NCI-H524 treated with DMSO at 0.1 percent for 48 hours (cell line): ENCODE results near the gene MTR.
"Not testable (repeated sequence)": the region's sequence is repeated elsewhere in the genome, so short reads cannot be mapped to it uniquely, and the experiment has no call there.

Experiments
- DNase-seq: peaks from one replicate; lab custom pipeline; 2025; lab: John Stamatoyannopoulos, UW

MTR gene

DNA sequence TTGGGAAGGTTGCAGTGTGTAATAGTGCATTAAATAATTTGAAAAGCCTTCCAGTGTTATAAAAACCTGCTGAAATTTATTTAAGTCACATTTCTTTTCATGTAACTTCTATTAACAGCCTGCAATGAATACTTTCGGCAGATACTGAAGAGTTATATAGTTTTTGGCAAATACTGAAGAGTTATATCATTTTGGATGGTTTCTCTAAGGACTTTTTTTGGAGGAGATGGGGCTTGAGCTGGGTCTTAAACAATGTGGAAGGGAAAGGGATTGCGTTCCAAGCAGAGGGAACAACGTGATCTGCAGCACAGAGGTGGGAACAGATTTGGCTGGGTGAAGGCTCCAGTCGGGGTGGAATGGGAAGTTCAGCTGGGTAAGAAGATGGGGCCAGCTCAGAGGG lies 39.8 kb downstream of the MTR start:
- no peak for DNase-seq

DNA sequence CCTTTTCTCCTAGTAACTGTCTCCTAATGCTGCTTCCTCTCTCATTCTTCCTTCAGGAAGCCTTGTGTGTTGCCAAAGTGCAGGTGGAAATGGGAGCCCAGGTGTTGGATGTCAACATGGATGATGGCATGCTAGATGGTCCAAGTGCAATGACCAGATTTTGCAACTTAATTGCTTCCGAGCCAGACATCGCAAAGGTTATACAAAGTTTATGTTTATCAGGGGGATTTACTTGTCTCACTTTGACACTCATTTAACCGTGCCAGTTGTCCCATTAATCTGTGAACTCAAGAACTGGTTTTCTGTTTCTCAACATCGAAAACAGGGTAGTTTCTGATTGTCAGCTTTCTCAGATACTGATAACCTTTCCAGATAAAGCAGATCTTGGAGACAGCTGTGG lies 40.4 kb downstream of the MTR start:
- no peak for DNase-seq

DNA sequence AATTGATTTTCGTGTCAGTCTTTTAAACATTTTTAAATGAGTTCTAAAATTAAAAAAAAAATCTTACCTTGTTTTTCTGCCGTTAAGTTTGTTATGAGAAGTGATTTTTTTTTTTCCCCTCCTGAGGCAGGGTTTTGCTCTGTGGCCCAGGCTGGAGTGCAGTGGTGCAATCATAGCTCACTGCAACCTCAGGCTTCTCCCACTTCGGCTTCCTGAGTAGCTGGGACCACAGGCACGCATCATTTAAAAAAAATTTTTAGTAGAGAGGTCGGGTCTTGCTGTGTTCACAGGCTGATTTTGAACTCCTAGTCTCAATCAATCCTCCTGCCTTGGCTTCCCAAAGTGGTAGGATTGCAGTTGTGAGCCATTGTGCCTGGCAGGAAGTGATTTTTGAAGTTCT lies 41.1 kb downstream of the MTR start:
- no peak for DNase-seq

DNA sequence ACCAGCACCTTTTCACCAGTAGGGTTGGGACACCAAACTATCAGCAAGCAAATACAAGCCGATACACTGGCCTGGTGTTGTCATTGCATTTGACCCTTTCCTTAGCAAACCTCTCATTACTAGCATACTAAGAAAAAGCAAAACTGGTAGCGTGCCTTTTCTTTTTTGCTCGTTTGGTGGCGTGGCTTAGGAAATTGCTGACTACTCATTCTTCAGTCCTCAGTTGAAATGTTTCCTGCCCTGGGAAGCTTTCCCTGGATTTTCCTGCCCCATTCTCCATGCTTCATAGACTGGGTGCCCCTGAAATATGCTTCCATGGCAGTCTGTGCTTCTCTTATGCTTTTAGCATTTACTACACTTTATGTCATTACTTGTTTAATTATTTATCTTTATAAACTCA lies 42.0 kb downstream of the MTR start:
- DNase-seq, result no peak

DNA sequence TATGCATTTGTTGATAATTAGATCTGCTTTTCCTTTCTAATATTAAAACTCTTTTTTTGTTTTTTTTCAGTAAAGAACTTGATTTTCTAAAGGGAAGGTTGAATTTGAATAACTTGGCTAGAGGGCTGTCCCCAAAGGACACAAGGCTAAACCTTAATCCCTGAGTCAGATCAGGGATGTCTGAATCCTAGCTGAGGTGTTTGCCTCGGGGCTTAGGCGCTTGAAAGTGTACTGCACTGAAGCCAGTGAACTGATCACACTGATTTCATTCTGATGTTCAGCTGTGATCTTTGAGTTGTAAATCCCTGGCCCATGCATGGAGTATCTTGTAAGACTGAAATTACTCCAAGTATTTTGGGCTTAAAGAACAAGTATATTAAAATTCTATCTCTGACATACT lies 42.8 kb downstream of the MTR start:
- DNase-seq, result no peak

DNA sequence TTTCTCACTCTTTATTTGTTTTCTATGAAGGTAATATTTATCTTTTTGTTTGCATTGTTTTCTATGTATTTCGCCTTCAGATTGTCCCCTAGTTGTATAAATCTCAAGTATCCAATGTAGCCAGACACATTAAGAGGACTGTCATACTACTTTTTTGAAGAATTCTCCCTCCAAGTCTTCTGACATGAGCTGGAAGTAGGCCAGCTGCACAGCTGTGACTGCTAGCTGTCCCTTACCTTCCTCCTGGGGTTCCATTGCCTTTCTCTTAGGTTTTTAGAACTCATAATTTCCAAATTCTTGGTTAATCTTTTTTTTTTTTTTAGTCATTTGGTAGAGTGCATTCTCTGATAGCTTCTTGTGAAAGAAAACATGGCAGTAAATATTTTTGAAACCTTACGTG lies 46.2 kb downstream of the MTR start:
- DNase-seq, result no peak

DNA sequence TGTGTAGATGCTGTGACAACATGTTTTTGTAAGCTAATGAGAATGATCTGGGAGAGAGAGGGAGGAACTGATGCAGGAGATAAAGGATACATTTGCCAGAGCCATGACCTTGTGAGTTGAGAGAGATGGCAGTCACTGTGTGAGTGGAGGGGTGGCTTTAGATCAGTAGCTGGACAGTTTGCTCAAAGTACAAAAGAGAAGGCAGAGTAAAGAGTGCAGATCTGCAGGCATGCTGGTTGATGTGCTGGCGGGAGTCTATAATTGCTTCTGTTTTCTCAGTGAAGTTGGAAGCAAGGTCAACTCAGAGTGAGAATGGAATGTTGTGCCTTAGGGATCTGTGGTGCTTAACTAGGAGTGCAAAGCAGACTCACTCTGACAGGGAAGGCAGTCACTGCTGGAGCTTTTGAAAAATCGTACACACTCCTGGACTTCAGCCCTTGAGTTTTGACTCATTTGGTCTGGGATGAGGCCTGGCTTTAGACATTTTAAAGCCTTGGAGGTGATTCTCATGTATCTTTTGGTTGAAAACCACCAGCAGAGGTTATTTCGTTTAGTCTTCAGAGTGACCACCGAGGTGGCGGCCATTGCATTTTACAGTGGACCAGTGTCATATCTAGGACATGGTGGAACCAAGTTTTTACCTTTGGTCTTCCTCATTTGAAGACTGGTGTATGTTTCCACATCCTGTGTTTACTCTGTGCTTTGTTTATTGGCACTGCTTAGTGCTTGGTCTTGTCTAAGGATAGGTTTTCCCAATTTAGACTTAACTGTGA lies 49.6 kb downstream of the MTR start:
- DNase-seq, result no peak

DNA sequence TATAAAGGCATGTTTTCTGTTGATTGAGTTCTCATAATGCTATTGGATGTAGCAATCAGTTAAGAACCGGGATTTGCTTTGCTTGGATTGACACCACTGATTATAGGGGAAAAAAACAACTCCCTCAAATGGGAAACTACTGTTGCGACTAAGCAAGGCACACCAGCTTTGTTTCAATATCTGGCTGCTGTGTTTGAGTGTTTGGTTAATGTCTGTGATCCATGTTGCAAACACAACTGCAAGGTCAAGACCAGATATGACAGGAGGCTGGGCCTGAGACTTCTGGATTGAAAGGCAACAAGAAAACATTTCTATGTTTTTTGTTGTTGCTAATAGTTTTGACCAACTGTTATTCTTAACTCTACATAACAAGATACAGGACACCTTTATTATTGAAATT lies 50.7 kb downstream of the MTR start:
- DNase-seq, result no peak

DNA sequence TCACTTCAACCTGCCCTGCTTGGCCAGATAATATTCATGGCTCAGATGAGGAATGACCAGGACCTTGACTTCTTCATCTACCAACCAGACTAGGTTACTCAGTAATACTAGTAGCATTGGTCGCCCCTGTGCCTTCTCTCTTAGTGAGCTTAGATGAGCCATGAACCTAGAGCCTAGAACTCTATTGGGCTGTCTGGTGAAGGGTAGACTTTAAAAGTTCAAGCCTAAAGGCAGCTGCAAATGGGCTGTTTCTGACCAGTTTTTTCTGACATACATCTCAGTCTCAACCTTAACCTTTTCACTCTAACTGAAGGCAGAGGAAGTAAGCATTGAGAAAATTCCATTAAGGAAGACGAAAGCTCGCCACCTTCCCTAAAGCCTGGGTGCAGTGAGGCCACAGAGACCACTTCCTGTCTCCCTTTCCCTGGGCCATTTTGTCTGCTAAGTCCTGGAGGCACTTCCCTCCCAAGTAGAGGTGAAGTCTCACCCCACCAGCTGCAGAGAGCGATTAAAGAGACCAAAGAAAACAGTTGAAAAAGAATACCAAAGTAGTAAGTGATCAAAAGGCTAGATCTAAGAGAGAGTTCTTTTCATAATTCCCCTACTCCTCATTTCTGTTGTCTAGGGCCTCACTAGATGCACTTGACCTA lies 53.3 kb downstream of the MTR start:
- no peak for DNase-seq

DNA sequence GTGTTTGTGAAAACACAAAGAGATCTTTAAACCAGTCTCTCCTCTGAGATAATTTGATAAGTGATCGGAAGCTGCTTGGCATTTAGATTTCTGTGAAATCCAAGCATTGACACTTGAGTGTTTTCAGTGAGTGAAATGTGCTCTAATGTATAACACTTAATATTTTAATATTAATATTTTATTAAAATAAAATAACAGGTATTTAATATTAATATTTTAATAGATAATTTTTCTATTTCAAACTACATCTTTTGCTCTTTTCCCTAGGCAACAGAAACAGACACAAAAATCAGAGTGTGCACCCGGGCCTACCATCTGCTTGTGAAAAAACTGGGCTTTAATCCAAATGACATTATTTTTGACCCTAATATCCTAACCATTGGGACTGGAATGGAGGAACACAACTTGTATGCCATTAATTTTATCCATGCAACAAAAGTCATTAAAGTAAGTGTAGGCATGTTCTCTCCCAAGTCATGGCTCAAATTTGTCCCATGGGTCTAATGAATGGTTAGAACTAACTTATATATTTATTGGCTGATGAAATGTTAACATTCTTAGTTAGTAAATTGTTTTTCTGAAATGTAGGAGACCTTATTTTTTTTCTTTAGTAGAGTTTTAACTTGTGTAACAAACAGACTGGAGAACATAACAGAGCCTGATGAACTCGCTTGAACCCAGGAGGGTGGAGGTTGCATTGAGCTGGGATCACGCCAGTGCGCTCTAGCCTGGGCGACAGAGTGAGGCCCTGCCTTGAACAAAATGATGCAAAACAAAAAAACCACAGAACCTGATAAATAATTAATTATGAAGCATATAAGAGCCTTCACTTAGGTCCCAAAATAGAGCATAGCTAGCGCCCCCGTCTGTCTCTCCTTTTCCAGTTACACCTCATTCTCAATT lies 55.2 kb downstream of the MTR start:
- no peak for DNase-seq

DNA sequence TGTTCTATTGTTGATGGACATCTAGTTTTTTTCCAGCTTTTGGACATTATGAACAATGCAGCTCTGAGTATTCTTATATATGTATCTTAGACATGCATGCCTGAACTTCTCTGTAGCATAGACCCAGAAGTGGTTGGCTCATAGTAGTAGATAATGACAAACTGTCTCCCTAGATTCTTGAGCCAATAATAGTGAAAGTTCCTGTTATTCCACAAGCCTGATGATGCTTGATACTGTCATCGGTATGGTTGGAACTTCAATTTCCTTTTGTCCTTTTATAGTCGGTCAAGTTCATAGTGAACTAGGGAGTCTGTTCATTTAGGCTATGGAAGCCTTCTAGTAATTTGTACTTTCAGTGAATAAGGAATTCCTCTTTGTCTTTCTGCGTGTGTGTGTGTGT lies 56.8 kb downstream of the MTR start:
- no peak for DNase-seq

DNA sequence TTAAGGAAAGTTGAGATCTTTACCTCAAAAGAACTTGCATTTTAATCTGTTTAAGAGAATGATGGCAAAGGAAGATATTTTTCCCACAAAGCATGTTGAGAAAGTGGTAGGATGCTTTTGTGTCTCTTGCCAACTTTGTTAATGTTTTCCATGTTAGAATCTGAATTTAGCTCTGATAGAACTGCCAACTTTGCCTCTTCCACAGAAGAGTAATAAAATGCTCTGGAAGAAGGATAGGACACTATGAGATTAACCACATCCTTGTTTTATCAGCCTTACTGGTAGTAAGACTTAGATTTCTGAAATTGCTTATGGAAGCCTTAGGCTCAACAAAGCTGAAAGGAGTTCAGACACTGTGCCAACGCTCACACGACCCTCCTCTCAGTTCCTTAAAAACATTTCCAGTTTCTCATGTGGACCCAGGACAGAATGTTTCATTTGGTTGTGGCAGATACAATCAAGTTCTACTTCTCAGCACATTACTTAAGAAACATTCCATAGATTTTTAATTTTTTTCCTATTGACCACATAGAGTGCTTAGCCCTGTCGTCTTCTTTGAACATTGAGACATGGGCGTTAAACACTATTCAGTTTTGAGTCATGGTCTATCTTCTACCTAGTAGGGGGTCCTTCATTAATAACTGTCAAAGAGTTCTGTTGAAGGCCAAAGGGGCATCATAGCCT lies 59.0 kb downstream of the MTR start:
- DNase-seq, result no peak

DNA sequence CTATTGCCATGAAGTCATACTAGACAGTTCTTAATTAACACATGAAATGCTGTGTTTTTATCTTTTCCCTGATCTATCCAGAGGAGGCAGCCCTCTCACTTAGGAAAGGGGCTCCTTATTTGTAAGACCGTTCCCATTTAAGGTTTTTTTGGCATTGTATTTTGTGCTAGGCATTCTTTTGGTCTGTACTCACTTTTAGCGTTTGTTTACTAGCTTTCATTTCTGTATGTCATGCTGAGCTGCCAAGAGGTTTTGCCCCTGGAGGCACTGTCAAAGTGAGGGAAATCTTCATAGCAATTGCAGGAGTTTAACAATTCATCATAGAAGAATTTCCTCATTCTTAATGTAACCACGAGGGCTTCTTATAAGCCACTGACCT lies 59.5 kb downstream of the MTR start:
- DNase-seq, result no peak

DNA sequence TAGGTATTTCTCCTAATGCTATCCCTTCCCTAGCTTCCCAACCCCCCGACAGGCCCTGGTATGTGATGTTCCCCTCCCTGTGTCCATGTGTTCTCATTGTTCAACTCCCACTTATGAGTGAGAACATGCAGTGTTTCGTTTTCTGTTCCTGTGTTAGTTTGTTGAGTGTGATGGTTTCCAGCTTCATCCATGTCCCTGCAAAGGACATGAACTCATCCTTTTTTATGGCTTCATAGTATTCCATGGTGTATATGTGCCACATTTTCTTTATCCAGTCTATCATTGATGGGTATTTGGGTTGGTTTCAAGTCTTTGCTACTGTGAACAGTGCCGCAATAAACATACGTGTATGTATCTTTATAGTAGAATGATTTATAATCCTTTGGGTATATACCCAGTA lies 61.6 kb downstream of the MTR start:
- DNase-seq, result not testable (repeated sequence)

DNA sequence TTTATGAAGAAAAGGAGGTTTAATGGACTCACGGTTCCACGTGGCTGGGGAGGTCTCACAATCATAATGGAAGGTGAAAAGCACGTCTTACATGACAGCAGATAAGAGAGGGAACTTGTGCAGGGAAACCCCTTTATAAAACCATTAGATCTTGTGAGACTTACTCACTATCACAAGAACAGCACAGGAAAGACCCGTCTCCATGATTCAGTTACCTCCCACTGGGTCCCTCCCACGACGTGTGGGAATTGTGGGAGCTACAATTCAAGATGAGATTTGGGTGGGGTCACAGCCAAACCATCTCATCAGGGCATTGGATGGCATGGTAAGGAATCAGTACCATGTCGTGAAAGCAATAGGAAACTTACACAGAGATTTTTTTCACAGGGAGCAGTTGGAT lies 63.1 kb downstream of the MTR start:
- DNase-seq, result no peak

DNA sequence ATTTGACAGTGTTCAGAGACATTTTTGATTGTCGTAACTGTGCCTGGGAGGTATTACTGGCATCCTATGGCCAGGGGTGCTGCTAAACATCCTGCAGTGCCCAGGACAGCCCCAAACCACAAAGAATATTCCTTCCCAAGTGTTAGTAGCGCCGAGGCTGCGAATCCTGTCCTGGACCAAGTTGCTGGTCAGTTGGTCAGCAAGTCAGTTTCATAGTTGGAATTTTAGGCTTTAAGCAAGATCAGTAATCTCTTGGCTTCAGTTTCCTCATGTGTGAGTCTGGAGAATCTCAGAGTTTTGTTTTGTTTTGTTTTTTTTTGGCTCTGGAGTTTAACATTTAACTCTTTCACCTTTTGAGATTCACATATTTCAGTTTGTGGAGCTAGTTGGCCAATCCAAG lies 65.0 kb downstream of the MTR start:
- DNase-seq, result no peak

DNA sequence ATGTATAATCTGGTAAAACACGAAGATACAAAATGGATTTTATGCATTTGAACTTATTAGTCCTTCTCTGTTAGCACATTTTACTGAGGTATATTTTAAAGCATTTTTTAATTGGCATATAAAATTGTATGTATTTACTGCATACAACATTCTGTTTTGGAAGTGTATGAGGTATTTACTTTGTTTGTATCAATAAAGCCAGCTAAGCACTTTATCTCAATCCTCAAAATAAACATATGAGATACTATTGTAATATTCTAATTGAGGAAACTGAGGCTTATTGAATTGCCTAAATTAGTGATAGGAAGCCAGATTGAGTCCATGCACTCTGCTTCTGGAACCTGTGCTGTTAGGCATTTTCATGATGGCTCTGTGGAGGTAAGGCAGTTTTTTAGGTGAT lies 65.6 kb downstream of the MTR start:
- DNase-seq, result no peak

DNA sequence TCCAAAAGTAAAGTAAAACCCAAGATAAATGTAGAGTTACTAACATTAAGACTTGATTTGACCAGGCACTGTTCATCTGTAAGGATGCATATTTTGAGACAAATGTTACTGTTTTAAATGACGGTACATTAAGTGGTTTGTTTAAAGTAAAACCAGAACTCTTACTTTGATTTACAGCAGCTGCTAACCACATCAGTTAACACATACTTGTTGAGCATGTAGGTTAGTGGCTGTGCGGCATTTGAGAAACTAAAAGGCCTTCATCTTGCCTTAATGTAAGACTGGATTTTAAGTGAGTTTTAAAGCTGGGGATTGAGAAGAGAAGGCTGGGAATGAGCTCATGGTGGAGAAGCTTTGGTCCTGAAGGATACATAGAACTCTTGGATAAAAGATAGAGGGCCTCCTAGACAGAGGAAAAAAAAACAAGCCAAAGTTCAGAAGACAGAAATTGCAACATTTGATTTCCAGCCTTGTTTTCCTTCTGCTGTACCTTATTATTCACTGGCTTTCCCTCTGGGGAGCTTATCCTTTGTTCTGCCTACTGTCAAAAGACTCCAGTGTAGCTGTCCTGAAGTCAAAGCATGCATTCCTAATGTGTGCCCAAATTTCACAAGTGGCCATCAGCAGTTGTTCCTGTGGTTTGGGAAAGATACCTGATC lies 66.6 kb downstream of the MTR start:
- DNase-seq, result no peak

DNA sequence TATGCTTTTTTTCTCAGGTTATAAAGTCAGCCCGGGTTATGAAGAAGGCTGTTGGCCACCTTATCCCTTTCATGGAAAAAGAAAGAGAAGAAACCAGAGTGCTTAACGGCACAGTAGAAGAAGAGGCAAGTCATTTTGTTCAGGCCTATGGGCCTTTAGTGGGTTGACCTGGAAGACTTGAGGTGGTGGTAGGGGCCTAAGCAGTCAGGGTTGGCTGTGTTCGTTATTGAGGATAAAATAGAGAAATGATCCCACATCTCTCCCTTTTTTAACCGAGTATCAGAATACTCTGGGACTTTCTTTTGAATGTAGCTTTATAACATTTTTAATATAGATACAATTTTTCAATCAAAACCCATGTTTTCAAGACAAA lies 67.1 kb downstream of the MTR start:
- no peak for DNase-seq

DNA sequence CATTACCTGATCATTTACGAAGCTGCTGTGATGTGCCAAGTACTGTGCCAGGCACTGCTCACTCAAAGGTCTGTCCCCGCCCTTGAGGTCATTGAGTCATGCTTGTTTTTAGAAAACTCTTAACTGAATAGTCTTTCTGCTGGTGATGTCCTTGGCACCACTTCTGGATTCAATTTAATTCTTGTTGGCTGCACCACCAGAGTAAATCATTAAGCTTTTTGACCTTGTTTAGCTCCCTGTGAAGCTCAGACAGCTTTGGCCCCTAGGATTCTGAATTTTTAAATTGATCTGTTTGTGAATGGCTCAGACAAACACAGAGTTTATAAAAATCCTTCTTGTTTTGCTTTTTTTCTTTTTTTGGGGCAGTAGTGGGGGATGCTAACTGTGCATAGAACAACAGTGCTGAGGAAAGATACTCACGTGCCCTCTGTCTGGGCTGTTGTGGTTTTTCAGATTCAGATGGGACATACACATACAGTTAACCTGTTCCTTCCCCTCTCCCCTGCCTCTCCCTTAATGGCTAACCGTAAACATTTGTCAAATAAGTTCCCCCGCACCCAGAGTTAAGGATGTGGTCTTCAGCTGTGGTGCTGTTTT lies 67.6 kb downstream of the MTR start:
- DNase-seq, result no peak

DNA sequence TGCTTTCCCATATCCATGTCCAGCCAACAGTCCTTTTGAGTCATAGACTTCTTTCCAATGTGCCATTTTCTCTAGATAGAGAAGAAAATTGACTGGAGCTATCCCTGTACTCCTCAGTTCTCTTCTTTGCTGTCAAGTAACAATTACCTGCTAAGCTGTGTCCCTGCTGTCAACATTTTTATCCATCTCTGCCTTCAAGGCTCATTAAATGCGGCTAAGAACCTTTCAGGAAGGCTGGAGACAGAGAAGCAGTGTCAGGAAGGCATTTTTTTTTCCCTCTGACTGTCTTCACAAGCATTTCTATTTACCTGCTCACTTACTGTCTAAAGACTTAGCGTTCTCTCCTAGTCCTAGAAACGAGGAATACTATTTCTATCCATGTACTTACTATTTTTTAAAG lies 69.1 kb downstream of the MTR start:
- no peak for DNase-seq
